Activated CD8-positive, alpha-beta T cell treated with anti-CD3 and anti-CD28 coated beads for 36 hours (primary cell): ENCODE measurements around the gene ING1. TPM values are rescaled to one million over a fixed set of nuclear protein-coding genes. Genes with fewer than 3 reads are reported as not detected.

Experiments used
- ATAC-seq: fragments of 200-7000 bp; cut with Tn5 transposase; one replicate; pipeline ENCODE4 v1.10.0; 2021; ENCODE audit warnings: mild to moderate bottlenecking, moderate library complexity
- CTCF ChIA-PET: fragments of 350-600 bp; sonication (Branson Sonifier 250); formaldehyde crosslinking; loops from one replicate; lab custom pipeline; 2021; ENCODE audit warnings: antibody characterized with exemption; lab: Charles Lee
- POLR2A ChIA-PET: fragments of 350-600 bp; sonication (Branson Sonifier 250); formaldehyde crosslinking; loops from one replicate; lab custom pipeline; 2021; ENCODE audit warnings: antibody characterized with exemption; lab: Charles Lee
- DNase-seq: peaks from one replicate; pipeline ENCODE4 v3.0.0-alpha.2; 2020
- H3K27ac Mint-ChIP-seq: one replicate; pipeline ENCODE4 v1.8.0; 2021; ENCODE audit warnings: mild to moderate bottlenecking, mixed read lengths
- H3K27me3 Mint-ChIP-seq: one replicate; pipeline ENCODE4 v1.8.0; 2021; ENCODE audit warnings: mixed read lengths
- H3K36me3 Mint-ChIP-seq: one replicate; pipeline ENCODE4 v1.8.0; 2021; ENCODE audit warnings: low read depth, mixed read lengths
- H3K4me1 Mint-ChIP-seq: one replicate; pipeline ENCODE4 v1.8.0; 2021; ENCODE audit warnings: low read depth, mixed read lengths
- H3K4me3 Mint-ChIP-seq: one replicate; pipeline ENCODE4 v1.8.0; 2021; ENCODE audit warnings: mild to moderate bottlenecking, moderate library complexity, mixed read lengths
- H3K9me3 Mint-ChIP-seq: one replicate; pipeline ENCODE4 v1.8.0; 2021; ENCODE audit warnings: mixed read lengths
- intact Hi-C: fragments of 100-400 bp; cut with micrococcal nuclease; formaldehyde crosslinking; loops from one replicate; pipeline ENCODE4 v1.10.0; 2022
- total RNA-seq, 2 experiments: library from RNA; stranded (reverse); gene quantifications; one replicate each; pipeline ENCODE4 v1.2.3, GENCODE V29; 2021
- TF ChIP-seq, protein P1 (sequence below): fragments of 200-600 bp; IDR thresholded peaks from one replicate; pipeline ENCODE4 v1.8.0; 2022; ENCODE audit warnings: antibody characterized with exemption, mild to moderate bottlenecking

Gene ING1
- total RNA-seq, 2 experiments from 2014 or later = 22.0 to 22.2 TPM

DNA sequence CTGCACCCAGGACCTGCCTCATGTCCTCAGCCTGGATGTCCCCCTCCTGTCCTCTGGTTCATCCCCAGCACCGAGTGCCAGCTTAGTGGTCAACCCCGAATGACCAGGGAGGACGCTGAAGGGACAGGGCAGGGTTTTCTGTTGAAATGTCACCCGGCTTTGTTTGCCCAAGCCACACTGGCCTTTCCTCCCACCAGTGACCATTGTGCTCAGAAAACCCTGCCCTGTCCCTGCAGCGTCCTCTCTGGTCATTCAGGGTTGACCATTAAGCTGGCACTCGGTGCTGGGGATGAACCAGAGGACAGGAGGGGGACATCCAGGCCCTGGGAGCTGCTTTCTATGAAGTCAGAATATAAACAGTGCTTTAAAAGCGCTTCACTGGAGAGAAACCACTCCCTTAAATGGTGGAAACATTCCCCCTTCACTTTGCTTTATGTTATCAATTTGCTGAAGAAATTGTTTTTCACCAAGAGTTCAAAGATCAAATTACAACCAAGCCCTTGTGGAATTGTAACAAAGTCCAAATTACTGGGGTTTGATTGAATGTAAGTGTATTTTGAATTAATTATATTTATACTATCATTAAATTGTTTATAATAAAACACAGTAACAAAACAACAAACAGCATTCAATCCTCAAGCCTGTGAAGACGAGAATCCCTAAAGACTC, 29.0 kb upstream of the ING1 start:
- intact Hi-C loops = no loop called here

DNA sequence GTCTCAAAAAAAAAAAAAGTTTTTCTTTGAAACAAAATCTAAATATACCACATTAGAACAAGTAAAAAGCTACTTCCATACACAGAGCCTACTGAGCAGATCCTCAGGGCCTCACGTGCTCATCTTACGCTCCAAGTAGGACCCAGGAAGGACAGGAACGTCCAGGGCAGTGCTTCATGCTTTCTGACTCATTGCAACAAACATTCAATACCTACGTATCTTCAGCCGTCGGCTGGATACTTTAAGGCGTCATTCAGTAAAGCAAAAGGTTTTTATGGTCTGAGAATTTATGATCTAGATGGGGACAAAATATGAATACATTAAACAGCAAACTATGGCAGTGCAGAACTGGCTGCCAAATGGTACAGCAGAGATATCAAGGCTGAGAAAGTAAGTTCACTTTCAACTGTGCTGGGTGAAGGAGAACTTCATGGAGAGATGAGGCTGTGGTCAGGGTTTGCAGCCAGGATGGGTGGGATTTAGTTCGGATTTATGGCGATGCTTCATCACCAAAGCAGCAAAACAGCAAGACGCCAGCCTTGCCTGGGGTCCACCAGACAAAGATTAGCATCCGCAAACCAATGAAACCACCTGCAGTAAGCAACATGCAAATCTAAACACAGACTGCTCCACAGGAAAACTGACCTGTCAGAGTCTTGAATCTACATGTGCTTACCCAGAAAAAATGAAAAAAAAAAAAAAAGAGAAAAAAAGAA, 28.0 kb upstream of the ING1 start:
- ATAC-seq (no peak), DNase-seq (no peak)
- ChIA-PET POLR2A (interaction anchor here (0.6 kb wide), 2 partner anchors 67 to 106 kb away, joined by 3 to 7 read pairs; no protein-coding TSS in a partner anchor), CTCF (no interaction called here)
- Mint-ChIP-seq H3K9me3 (no peaks in the 10 kb centered on the region), H3K27ac (no peak overlapping the region), H3K4me1 (no peaks in the 10 kb centered on the region), H3K36me3 (peaks cover 28% of the 10 kb centered on the region), H3K27me3 (no peaks in the 10 kb centered on the region), H3K4me3 (no peak overlapping the region)
- intact Hi-C loops = no loop called here
- TF ChIP-seq, protein P1, sequence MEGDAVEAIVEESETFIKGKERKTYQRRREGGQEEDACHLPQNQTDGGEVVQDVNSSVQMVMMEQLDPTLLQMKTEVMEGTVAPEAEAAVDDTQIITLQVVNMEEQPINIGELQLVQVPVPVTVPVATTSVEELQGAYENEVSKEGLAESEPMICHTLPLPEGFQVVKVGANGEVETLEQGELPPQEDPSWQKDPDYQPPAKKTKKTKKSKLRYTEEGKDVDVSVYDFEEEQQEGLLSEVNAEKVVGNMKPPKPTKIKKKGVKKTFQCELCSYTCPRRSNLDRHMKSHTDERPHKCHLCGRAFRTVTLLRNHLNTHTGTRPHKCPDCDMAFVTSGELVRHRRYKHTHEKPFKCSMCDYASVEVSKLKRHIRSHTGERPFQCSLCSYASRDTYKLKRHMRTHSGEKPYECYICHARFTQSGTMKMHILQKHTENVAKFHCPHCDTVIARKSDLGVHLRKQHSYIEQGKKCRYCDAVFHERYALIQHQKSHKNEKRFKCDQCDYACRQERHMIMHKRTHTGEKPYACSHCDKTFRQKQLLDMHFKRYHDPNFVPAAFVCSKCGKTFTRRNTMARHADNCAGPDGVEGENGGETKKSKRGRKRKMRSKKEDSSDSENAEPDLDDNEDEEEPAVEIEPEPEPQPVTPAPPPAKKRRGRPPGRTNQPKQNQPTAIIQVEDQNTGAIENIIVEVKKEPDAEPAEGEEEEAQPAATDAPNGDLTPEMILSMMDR = no peak

More for the DNA sequence above, 29.0 kb upstream of the ING1 start:
- no peak for DNase-seq
- TF ChIP-seq, protein P1 = no peak
- POLR2A ChIA-PET = no interaction called here
- Mint-ChIP-seq H3K4me1 (no peaks in the 10 kb centered on the region), H3K27me3 (no peaks in the 10 kb centered on the region), H3K4me3 (no peak overlapping the region), H3K27ac (no peak overlapping the region), H3K9me3 (no peaks in the 10 kb centered on the region), H3K36me3 (peaks cover 32% of the 10 kb centered on the region)
- no peak for ATAC-seq
- CTCF ChIA-PET = interaction anchor here (2.1 kb wide), 1 partner anchor 17 kb away, joined by 8 read pairs; no protein-coding TSS in a partner anchor

DNA sequence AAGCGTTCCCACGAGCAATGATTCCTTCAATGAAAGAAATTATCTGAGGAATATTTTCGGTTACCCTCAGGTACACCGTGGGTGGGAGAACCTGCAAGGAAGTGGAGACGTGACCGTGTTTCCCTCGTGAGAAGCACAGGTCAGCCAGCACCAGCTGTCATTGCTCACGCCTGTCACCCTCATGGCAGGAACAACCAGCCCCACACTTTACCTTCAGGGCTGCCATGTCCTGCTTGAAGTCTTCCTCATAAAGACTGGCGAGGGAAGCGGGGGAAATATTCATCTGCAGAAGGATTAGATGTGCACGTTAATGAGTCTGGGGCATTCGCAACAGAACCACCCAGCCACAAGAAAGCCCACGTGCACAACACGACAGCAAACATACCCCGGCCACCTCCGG, 25.8 kb upstream of the ING1 start:
- DNase-seq = no peak
- CTCF ChIA-PET = no interaction called here

DNA sequence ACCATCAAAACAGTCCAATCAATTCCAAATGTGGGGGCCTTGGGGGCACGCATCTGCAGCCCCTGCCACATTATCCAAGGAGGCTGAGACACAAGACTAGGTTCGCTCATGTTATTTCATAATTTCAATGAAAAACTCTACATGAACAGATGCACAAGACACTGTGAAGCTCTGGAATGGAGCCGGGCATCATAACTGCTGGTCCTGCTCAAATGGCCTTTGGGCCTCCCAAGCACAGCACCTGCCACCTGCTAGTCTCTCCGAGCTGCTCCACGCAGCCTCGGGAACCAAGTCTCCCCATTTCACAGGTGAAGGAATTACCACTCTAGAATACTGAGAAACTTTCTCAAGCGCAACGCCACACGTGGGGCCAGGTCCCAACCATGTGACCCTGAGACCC, 24.5 kb upstream of the ING1 start:
- Mint-ChIP-seq H3K27me3 (no peaks in the 10 kb centered on the region), H3K27ac (no peak overlapping the region), H3K4me1 (peaks cover 2% of the 10 kb centered on the region), H3K9me3 (no peaks in the 10 kb centered on the region), H3K4me3 (no peak overlapping the region), H3K36me3 (peaks cover 13% of the 10 kb centered on the region)
- intact Hi-C loops = no loop called here
- TF ChIP-seq, protein P1 = no peak
- POLR2A ChIA-PET = interaction anchor here (1.2 to 1.5 kb wide), 2 partner anchors 12 to 13 kb away, joined by 3 read pairs; no protein-coding TSS in a partner anchor
- no peak for DNase-seq
- CTCF ChIA-PET = no interaction called here
- ATAC-seq = no peak

More for the DNA sequence above, 25.8 kb upstream of the ING1 start:
- no peak for ATAC-seq
- TF ChIP-seq, protein P1 = no peak
- Mint-ChIP-seq H3K4me1 (peaks cover 2% of the 10 kb centered on the region), H3K27me3 (no peaks in the 10 kb centered on the region), H3K4me3 (no peak overlapping the region), H3K27ac (no peak overlapping the region), H3K36me3 (peaks cover 10% of the 10 kb centered on the region), H3K9me3 (no peaks in the 10 kb centered on the region)
- POLR2A ChIA-PET = no interaction called here
- intact Hi-C loops = no loop called here

DNA sequence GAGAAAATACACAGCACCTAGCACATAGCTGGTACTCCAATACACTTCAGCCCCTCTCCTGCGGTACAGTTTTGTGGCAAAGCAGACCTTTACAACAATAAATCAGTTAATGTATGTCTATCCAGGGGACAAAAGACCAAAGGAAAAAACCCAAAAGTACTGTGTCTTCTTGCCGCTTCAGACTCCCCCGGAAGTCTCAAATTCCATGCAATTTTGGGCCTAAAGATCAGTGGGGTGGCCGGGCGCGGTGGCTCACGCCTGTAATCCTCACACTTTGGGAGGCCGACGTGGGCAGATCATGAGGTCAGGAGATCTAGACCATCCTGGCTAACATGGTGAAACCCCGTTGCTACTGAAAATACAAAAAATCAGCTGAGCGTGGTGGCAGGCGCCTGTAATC, 23.8 kb upstream of the ING1 start:
- Mint-ChIP-seq H3K4me1 (peaks cover 2% of the 10 kb centered on the region), H3K27ac (no peak overlapping the region), H3K27me3 (no peaks in the 10 kb centered on the region), H3K36me3 (peaks cover 13% of the 10 kb centered on the region), H3K9me3 (no peaks in the 10 kb centered on the region), H3K4me3 (no peak overlapping the region)
- ATAC-seq (no peak), DNase-seq (no peak)
- intact Hi-C loops = no loop called here
- TF ChIP-seq, protein P1 = no peak
- POLR2A ChIA-PET = interaction anchor here (1.2 to 1.5 kb wide), 3 partner anchors 13 to 44 kb away, joined by 3 read pairs; no protein-coding TSS in a partner anchor
- CTCF ChIA-PET = no interaction called here
